HEK293 (cell line): ENCODE measurements around the gene LIPA.

Experiments used
- CTCF ChIA-PET: fragments of 350-600 bp; formaldehyde crosslinking; extraction: SDS; loops from one replicate; lab custom pipeline; 2021; ENCODE audit warnings: antibody characterized with exemption; lab: Yijun Ruan, JAX
- POLR2A ChIA-PET: fragments of 300-600 bp; formaldehyde crosslinking; extraction: SDS; loops from one replicate; lab custom pipeline; 2020; ENCODE audit warnings: antibody characterized with exemption, inconsistent platforms; lab: Yijun Ruan, JAX
- H3K27ac ChIP-seq: fragments of 200-500 bp; sonication (Bioruptor generic); 2 replicates; pipeline ENCODE4 v1.5.1; 2014; ENCODE audit warnings: low read depth, low read length, control low read depth, inconsistent platforms; ENCODE audit errors: extremely low read depth
- H3K36me3 ChIP-seq, 2 experiments: fragments of 200-500 bp in 1 of 2; sonication (Bioruptor generic) in 1 of 2; 1 replicate in 1 of 2; 2 replicates in 1 of 2; pipeline ENCODE4 v1.5.1; 2014 to 2017; ENCODE audit warnings: inconsistent platforms in 2 of 2, low read length in 2 of 2; ENCODE audit not compliant: control insufficient read depth in 2 of 2, insufficient read depth in 1 of 2
- H3K4me1 ChIP-seq: fragments of 200-500 bp; sonication (Bioruptor generic); 2 replicates; pipeline ENCODE4 v1.5.1; 2014; ENCODE audit warnings: mild to moderate bottlenecking, low read length, inconsistent platforms; ENCODE audit not compliant: control insufficient read depth, insufficient read depth
- H3K4me3 ChIP-seq: 2 replicates; pipeline ENCODE4 v1.5.1; 2011; ENCODE audit warnings: low read depth, mild to moderate bottlenecking, control low read depth, low read length, moderate library complexity
- H3K9me3 ChIP-seq: fragments of 200-500 bp; sonication (Bioruptor generic); 2 replicates; pipeline ENCODE4 v1.5.1; 2014; ENCODE audit warnings: low read depth, low read length, inconsistent platforms; ENCODE audit not compliant: control insufficient read depth, insufficient read depth
- HOXA7 ChIP-seq: sonication (generic); formaldehyde crosslinking; IDR thresholded peaks from 2 replicates; pipeline ENCODE4 v1.8.1; 2022; ENCODE audit warnings: missing genetic modification reagents, borderline replicate concordance
- TSHZ1 ChIP-seq: fragments of 450-650 bp; formaldehyde crosslinking; IDR thresholded peaks from 2 replicates; pipeline ENCODE4 v1.5.1; 2016; ENCODE audit warnings: missing biosample characterization, missing genetic modification characterization, borderline replicate concordance
- ZBTB1 ChIP-seq: fragments of 450-650 bp; formaldehyde crosslinking; IDR thresholded peaks from 2 replicates; pipeline ENCODE4 v1.5.1; 2016; ENCODE audit warnings: missing biosample characterization, missing genetic modification characterization
- ZBTB20 ChIP-seq: fragments of 450-650 bp; formaldehyde crosslinking; IDR thresholded peaks from 2 replicates; pipeline ENCODE4 v1.5.1; 2016; ENCODE audit warnings: missing biosample characterization, missing genetic modification characterization
- ZBTB8A ChIP-seq: fragments of 450-650 bp; formaldehyde crosslinking; IDR thresholded peaks from 2 replicates; pipeline ENCODE4 v1.5.1; 2016; ENCODE audit warnings: missing biosample characterization, missing genetic modification characterization
- ZFP37 ChIP-seq: fragments of 450-650 bp; formaldehyde crosslinking; IDR thresholded peaks from 2 replicates; pipeline ENCODE4 v1.5.1; 2016; ENCODE audit warnings: missing biosample characterization, missing genetic modification characterization
- ZFP69B ChIP-seq: fragments of 450-650 bp; formaldehyde crosslinking; IDR thresholded peaks from 2 replicates; pipeline ENCODE4 v1.5.1; 2016; ENCODE audit warnings: missing biosample characterization, missing genetic modification characterization
- ZNF112 ChIP-seq: fragments of 450-650 bp; formaldehyde crosslinking; IDR thresholded peaks from 2 replicates; pipeline ENCODE4 v1.5.0; 2017; ENCODE audit warnings: missing biosample characterization, missing genetic modification characterization
- ZNF138 ChIP-seq: fragments of 450-650 bp; formaldehyde crosslinking; IDR thresholded peaks from 2 replicates; pipeline ENCODE4 v1.5.1; 2016; ENCODE audit warnings: missing biosample characterization, missing genetic modification characterization, borderline replicate concordance
- ZNF140 ChIP-seq: fragments of 450-650 bp; formaldehyde crosslinking; IDR thresholded peaks from 2 replicates; pipeline ENCODE4 v1.5.1; 2016; ENCODE audit warnings: missing biosample characterization, missing genetic modification characterization
- ZNF148 ChIP-seq: fragments of 450-650 bp; formaldehyde crosslinking; IDR thresholded peaks from 2 replicates; pipeline ENCODE4 v1.5.0; 2017; ENCODE audit warnings: missing biosample characterization, missing genetic modification characterization, borderline replicate concordance
- ZNF157 ChIP-seq: fragments of 450-650 bp; formaldehyde crosslinking; IDR thresholded peaks from 2 replicates; pipeline ENCODE4 v1.5.1; 2016; ENCODE audit warnings: missing biosample characterization, missing genetic modification characterization
- ZNF169 ChIP-seq: fragments of 450-650 bp; formaldehyde crosslinking; IDR thresholded peaks from 2 replicates; pipeline ENCODE4 v1.5.1; 2016; ENCODE audit warnings: missing biosample characterization, missing genetic modification characterization
- ZNF202 ChIP-seq: fragments of 450-650 bp; formaldehyde crosslinking; IDR thresholded peaks from 2 replicates; pipeline ENCODE4 v1.5.1; 2016; ENCODE audit warnings: missing biosample characterization, missing genetic modification characterization, borderline replicate concordance
- ZNF223 ChIP-seq: fragments of 450-650 bp; formaldehyde crosslinking; IDR thresholded peaks from 2 replicates; pipeline ENCODE4 v1.5.1; 2016; ENCODE audit warnings: missing biosample characterization, missing genetic modification characterization
- ZNF248 ChIP-seq: fragments of 450-650 bp; formaldehyde crosslinking; IDR thresholded peaks from 2 replicates; pipeline ENCODE4 v1.5.1; 2017; ENCODE audit warnings: missing biosample characterization, missing genetic modification characterization
- ZNF354C ChIP-seq: fragments of 450-650 bp; formaldehyde crosslinking; IDR thresholded peaks from 2 replicates; pipeline ENCODE4 v1.5.1; 2016; ENCODE audit warnings: missing biosample characterization, missing genetic modification characterization, low read depth, borderline replicate concordance
- ZNF366 ChIP-seq: fragments of 450-650 bp; formaldehyde crosslinking; conservative IDR thresholded peaks from 2 replicates; pipeline ENCODE4 v1.5.1; 2016; ENCODE audit warnings: missing biosample characterization, missing genetic modification characterization
- ZNF404 ChIP-seq: fragments of 450-650 bp; formaldehyde crosslinking; IDR thresholded peaks from 2 replicates; pipeline ENCODE4 v1.5.1; 2017; ENCODE audit warnings: missing biosample characterization, missing genetic modification characterization
- ZNF449 ChIP-seq: fragments of 450-650 bp; formaldehyde crosslinking; IDR thresholded peaks from 2 replicates; pipeline ENCODE4 v1.5.1; 2017; ENCODE audit warnings: missing biosample characterization, mild to moderate bottlenecking, missing genetic modification characterization, moderate library complexity
- ZNF473 ChIP-seq: fragments of 450-650 bp; formaldehyde crosslinking; IDR thresholded peaks from 2 replicates; pipeline ENCODE4 v1.5.1; 2017; ENCODE audit warnings: missing biosample characterization, missing genetic modification characterization
- ZNF518A ChIP-seq: fragments of 450-650 bp; formaldehyde crosslinking; conservative IDR thresholded peaks from 2 replicates; pipeline ENCODE4 v1.5.1; 2016; ENCODE audit warnings: low read depth, missing biosample characterization, missing genetic modification characterization
- ZNF660 ChIP-seq: fragments of 450-650 bp; IDR thresholded peaks from 2 replicates; pipeline ENCODE4 v1.5.1; 2018; ENCODE audit warnings: missing biosample characterization, mild to moderate bottlenecking, missing genetic modification characterization
- ZNF707 ChIP-seq: fragments of 450-650 bp; formaldehyde crosslinking; IDR thresholded peaks from 2 replicates; pipeline ENCODE4 v1.5.1; 2016; ENCODE audit warnings: missing biosample characterization, missing genetic modification characterization
- ZNF777 ChIP-seq: fragments of 450-650 bp; formaldehyde crosslinking; IDR thresholded peaks from 2 replicates; pipeline ENCODE4 v1.5.1; 2017; ENCODE audit warnings: missing biosample characterization, missing genetic modification characterization, borderline replicate concordance

Gene LIPA

GRCh38 chr10:89167915-89168314 lies 83.7 kb downstream of the LIPA start:
- Histone ChIP-seq H3K4me3 (no peak overlapping the region), H3K36me3 (no peaks in the 10 kb centered on the region), H3K27ac (no peak overlapping the region), H3K9me3 (no peaks in the 10 kb centered on the region), H3K4me1 (no peaks in the 10 kb centered on the region)
- POLR2A ChIA-PET: no interaction called here
- no peak for TF ChIP-seq ZNF473 (tag by site-specific recombination)
- no peak for TF ChIP-seq ZBTB8A (tag by site-specific recombination)
- TF ChIP-seq ZNF223 (tag by site-specific recombination): no peak
- no peak for TF ChIP-seq ZNF248
- no peak for TF ChIP-seq ZNF404 (tag by site-specific recombination)
- no peak for TF ChIP-seq ZNF707 (tag by site-specific recombination)
- no peak for TF ChIP-seq ZFP69B (tag by site-specific recombination)
- no peak for TF ChIP-seq HOXA7 (CRISPR knock-in tag)
- TF ChIP-seq ZNF157 (tag by site-specific recombination): no peak
- no peak for TF ChIP-seq ZBTB20 (tag by site-specific recombination)
- TF ChIP-seq ZNF366 (tag by site-specific recombination): no peak
- TF ChIP-seq ZNF169 (tag by site-specific recombination): no peak
- no peak for TF ChIP-seq ZNF112
- TF ChIP-seq ZNF777 (tag by site-specific recombination): no peak
- CTCF ChIA-PET: no interaction called here

- no peaks in the 10 kb centered on the region for H3K36me3 ChIP-seq
- H3K9me3 ChIP-seq: no peaks in the 10 kb centered on the region
- ChIA-PET CTCF (interaction anchor here (0.6 kb wide), 1 partner anchor 55 kb away, joined by 4 read pairs; no protein-coding TSS in a partner anchor), POLR2A (no interaction called here)
- no peak overlapping the region for H3K27ac ChIP-seq
- H3K4me1 ChIP-seq: no peaks in the 10 kb centered on the region
- no peak overlapping the region for H3K4me3 ChIP-seq
- TF ChIP-seq TSHZ1 (tag by site-specific recombination): no peak
- no peak for TF ChIP-seq ZNF140 (tag by site-specific recombination)
- no peak for TF ChIP-seq ZNF660
- no peak for TF ChIP-seq ZNF518A
- TF ChIP-seq ZNF354C (tag by site-specific recombination): no peak
- no peak for TF ChIP-seq ZNF148 (tag by site-specific recombination)
- TF ChIP-seq ZNF449 (tag by site-specific recombination): no peak
- TF ChIP-seq ZNF138 (tag by site-specific recombination): no peak
- TF ChIP-seq ZBTB1 (tag by site-specific recombination): no peak
- TF ChIP-seq ZFP37 (tag by site-specific recombination): no peak
- no peak for TF ChIP-seq ZNF202 (tag by site-specific recombination)
These were observed 85.7 kb downstream of the LIPA start for GRCh38 chr10:89165923-89166322.
